Measurements from ENCODE around the gene PPP1R8. TPM values are rescaled to one million over a fixed set of nuclear protein-coding genes. Genes with fewer than 3 reads are reported as not detected.

Gene PPP1R8
- total RNA-seq, 1 experiment from 2014 or later: 39.5 TPM

DNA sequence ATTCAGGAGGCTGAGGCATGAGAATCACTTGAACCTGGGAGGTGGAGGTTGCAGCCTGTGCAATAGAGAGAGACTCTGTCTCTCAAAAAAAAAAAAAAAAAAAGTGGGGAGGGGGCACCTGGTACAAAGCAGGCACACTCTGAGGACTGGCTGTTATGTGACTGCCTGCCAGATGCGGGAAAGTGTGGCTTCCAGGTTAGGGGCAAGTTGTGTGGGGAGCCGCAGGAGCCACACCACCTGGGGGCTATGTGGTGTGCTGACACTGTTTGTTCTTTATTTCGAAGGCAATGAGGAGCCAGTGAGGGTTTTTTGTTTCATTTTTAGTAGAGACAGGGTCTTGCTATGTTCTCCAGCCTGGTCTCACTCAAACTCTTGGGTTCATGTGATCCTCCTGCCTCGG is 47.5 kb downstream of the PPP1R8 start (continued):
- TF ChIP-seq, protein P1, sequence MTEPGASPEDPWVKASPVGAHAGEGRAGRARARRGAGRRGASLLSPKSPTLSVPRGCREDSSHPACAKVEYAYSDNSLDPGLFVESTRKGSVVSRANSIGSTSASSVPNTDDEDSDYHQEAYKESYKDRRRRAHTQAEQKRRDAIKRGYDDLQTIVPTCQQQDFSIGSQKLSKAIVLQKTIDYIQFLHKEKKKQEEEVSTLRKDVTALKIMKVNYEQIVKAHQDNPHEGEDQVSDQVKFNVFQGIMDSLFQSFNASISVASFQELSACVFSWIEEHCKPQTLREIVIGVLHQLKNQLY (CRISPR knock-in tag; IDR thresholded peaks at IDR 0.05): no peak

DNA sequence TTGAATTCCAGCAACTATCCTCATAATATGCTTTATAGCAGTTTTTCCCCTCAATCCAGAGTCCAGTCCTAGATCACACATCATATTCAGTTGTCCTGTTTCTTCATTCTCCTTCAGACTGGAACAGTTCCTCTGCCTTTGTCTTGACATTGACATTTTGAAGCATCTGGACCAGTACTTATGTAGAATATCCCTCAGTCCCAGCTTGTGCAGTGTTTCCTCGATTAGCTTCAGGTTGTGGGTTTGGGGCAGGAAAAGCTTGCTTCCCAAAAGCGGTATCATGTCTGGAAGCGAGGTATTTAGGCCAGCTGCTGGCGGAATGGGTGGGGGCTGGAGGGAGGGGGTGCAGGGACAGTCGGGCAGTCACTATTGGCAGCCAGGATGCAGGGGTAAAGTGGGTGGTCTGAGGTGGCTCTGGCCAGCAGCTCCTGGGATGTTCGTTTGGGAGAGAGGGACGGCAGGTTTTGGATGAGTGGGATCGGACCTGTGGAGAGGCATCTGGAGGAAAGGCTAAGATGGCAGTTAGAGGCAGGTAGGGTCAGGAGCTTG is 48.3 kb downstream of the PPP1R8 start:
- no peak for ATAC-seq
- TF ChIP-seq FOXJ3 (CRISPR knock-in tag; IDR thresholded peaks at IDR 0.05; ENCODE audit: borderline replicate concordance): no peak
- TF ChIP-seq, protein P2, sequence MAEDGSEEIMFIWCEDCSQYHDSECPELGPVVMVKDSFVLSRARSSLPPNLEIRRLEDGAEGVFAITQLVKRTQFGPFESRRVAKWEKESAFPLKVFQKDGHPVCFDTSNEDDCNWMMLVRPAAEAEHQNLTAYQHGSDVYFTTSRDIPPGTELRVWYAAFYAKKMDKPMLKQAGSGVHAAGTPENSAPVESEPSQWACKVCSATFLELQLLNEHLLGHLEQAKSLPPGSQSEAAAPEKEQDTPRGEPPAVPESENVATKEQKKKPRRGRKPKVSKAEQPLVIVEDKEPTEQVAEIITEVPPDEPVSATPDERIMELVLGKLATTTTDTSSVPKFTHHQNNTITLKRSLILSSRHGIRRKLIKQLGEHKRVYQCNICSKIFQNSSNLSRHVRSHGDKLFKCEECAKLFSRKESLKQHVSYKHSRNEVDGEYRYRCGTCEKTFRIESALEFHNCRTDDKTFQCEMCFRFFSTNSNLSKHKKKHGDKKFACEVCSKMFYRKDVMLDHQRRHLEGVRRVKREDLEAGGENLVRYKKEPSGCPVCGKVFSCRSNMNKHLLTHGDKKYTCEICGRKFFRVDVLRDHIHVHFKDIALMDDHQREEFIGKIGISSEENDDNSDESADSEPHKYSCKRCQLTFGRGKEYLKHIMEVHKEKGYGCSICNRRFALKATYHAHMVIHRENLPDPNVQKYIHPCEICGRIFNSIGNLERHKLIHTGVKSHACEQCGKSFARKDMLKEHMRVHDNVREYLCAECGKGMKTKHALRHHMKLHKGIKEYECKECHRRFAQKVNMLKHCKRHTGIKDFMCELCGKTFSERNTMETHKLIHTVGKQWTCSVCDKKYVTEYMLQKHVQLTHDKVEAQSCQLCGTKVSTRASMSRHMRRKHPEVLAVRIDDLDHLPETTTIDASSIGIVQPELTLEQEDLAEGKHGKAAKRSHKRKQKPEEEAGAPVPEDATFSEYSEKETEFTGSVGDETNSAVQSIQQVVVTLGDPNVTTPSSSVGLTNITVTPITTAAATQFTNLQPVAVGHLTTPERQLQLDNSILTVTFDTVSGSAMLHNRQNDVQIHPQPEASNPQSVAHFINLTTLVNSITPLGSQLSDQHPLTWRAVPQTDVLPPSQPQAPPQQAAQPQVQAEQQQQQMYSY (CRISPR knock-in tag; IDR thresholded peaks at IDR 0.05): no peak
- no peak for TF ChIP-seq GRHL2 (CRISPR knock-in tag; IDR thresholded peaks at IDR 0.05; ENCODE audit: insufficient replicate concordance, severe bottlenecking)
- no peak for TF ChIP-seq ELF4 (CRISPR knock-in tag; IDR thresholded peaks at IDR 0.05; ENCODE audit: low read depth)
- H3K4me1 Mint-ChIP-seq: no peaks in the 10 kb centered on the region
- no peak overlapping the region for H3K27ac Mint-ChIP-seq
- DNase-seq (ENCODE audit: low spot score): no peak
- H3K9me3 Mint-ChIP-seq: no peaks in the 10 kb centered on the region
- H3K36me3 Mint-ChIP-seq: 0 out of 2 replicates have a peak, but pooled peaks cover 3% of the 10 kb centered on the region
- CTCF ChIA-PET: no interaction called here
- no peaks in the 10 kb centered on the region for H3K27me3 Mint-ChIP-seq (ENCODE audit: low read depth)
- H3K4me3 Mint-ChIP-seq: no peak overlapping the region
- POLR2A ChIA-PET: no interaction called here

DNA sequence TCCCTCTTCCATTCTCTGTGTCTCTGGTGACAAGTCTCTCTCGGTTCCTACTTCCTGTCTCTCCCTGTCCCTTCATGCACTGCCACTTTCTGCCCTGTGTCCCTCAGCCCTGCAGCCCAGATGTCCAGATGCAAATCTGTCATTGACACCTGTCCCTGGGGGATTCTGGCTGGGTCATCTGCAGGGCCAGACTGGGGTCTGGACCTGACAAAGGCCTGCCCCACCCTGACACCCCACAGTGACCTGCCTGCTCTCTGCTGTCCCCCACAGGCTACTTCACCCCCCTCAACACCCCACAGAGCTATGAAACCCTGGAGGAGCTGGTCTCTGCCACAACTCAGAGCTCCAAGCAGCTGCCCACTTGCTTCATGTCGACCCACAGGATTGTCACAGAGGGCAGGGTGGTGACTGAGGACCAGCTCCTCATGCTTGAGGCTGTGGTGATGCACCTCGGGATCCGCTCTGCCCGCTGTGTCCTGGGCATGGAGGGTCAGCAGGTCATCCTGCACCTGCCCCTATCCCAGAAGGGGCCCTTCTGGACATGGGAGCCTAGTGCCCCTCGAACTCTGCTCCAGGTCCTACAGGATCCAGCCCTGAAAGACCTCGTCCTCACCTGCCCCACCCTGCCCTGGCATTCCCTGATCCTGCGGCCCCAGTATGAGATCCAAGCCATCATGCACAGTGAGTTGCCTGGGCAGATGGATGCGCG is 48.9 kb downstream of the PPP1R8 start:
- POLR2A ChIA-PET: no interaction called here
- no peak for TF ChIP-seq TP53 (CRISPR knock-in tag; IDR thresholded peaks at IDR 0.05)
- TF ChIP-seq FOXJ3 (CRISPR knock-in tag; IDR thresholded peaks at IDR 0.05; ENCODE audit: borderline replicate concordance): no peak
- TF ChIP-seq NFE2L1 (CRISPR knock-in tag; IDR thresholded peaks at IDR 0.05): no peak
- TF ChIP-seq, protein P2 (CRISPR knock-in tag; IDR thresholded peaks at IDR 0.05): no peak
- TF ChIP-seq, protein P3, sequence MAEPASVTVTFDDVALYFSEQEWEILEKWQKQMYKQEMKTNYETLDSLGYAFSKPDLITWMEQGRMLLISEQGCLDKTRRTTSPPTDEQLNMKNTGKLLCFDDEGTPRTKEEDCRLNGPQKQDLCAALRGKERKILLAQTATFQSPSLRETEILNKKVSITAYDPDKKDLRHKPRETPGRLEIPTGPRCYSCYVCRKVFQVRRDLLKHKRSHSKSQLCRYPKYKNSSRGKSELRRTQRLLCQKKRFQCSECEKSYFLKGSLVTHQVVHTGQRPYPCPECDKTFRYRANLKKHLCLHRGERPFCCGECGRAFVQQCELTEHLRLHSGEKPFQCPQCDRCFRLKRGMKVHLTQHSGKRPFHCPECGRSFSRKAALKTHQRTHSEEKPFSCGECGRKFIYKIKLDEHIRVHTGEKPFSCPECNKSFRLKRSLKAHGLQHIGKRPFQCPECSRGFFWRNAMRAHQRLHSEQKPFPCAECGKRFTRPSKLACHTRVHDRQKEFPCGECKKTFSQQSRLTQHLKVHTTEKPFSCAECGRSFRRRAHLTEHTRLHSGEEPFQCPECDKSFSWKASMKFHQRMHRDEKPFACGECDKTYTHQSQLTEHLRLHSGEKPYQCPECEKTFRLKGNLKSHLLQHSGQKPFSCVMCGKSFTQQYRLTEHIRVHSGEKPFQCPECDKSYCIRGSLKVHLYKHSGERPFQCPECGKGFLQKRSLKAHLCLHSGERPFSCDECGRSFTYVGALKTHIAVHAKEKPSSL (CRISPR knock-in tag; conservative IDR thresholded peaks at IDR 0.05): no peak
- no peak for TF ChIP-seq ZNF317 (CRISPR knock-in tag; IDR thresholded peaks at IDR 0.05; ENCODE audit: borderline replicate concordance, low read depth)
- no peaks in the 10 kb centered on the region for H3K9me3 Mint-ChIP-seq
- DNase-seq (ENCODE audit: low spot score) (no peak), ATAC-seq (no peak)
- no peaks in the 10 kb centered on the region for H3K4me1 Mint-ChIP-seq
- 0 out of 2 replicates have a peak, but pooled peaks cover 3% of the 10 kb centered on the region for H3K36me3 Mint-ChIP-seq
- CTCF ChIA-PET: no interaction called here
- no peaks in the 10 kb centered on the region for H3K27me3 Mint-ChIP-seq (ENCODE audit: low read depth)
- peak overlapping the region; percentile 28; the same call in 1 of the 2 replicates for H3K27ac Mint-ChIP-seq
- no peak overlapping the region for H3K4me3 Mint-ChIP-seq

Measured in WTC11 (cell line).